HG02981 (cell line): ENCODE measurements around the gene ARHGAP33.
A peak's percentile ranks its signal among the peaks of the same experiment; 100 is the strongest.
"Not testable (repeated sequence)": the region's sequence is repeated elsewhere in the genome, so short reads cannot be mapped to it uniquely, and the experiment has no call there.

ENCODE experiments used
- ATAC-seq: cut with Tn5 transposase; IDR thresholded peaks from one replicate; pipeline ENCODE4 v1.9.1; 2021; ENCODE audit warnings: mild to moderate bottlenecking, moderate library complexity; ENCODE audit not compliant: unreplicated experiment

ARHGAP33 gene

GRCh38 chr19:35755550-35756376 lies 19.6 kb upstream of the ARHGAP33 start:
- ATAC-seq, result no peak

GRCh38 chr19:35756377-35757230 lies 18.8 kb upstream of the ARHGAP33 start, which contains the start of gene HSPB6:
Gene HSPB6 (minus strand): TSS chr19:35757029. CDS start chr19:35757008, 21 bp downstream.
- no peak for ATAC-seq

DNA sequence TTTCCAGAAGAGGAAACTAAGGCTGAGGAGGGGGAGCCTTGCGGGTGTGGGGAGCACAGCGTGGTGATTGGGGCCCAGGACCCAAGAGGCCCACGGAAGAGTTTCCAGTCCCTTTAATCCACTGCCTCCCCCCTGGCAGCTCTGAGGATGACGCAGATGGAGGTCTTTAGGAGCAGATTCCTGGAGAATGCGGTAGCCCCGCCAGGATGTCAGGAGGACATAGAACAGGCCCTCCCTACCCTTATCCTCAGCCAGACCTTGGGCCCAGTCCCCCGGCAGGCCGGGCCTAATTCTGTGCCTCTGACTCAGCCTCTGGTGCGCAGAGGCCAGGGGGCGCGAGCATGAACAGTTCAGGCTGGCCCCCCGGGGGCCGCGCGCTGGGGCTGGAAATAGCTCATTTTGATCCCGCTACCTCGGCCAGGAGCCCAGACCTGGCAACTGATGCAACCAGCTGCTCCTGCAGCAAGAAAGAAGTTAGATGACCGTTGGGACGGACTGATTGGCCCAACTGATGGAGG lies 18.1 kb upstream of the ARHGAP33 start:
- ATAC-seq, result no peak

- peak; percentile 98 for ATAC-seq
These were observed 17.4 kb upstream of the ARHGAP33 start, which contains the start of gene PROSER3 for GRCh38 chr19:35757749-35758608. Gene PROSER3 (plus strand): TSS chr19:35758176. CDS start chr19:35758216, 40 bp downstream.

- ATAC-seq, result no peak
These were observed 15.7 kb upstream of the ARHGAP33 start for GRCh38 chr19:35759697-35760096.

DNA sequence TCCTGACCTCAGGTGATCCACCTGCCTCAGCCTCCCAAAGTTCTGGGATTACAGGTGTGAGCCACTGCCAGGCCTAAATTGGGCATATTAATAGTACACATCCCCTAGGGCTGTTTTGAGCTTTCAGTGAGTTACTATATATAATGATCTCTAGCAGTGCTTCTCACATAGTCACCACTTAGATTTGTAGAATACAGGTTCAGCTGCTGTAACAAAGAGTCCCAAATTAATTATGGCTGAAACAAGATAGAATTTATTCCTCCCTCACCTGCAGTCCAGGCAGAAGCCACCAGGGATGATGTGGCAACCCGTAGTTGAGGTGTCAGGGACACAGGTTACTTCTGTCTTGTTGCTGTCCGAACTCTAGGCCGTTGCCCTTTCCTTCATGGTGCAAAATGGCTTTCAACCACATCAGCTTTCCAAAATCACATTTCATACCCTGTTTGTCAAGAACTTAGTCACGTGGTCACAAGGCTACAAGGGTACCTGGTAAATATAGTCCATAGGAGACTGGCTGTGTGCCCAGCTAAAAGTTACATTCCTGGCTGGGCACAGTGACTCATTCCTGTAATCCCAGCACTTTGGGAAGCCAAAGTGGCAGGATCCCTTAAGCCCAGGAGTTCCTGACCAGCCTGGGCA lies 14.5 kb upstream of the ARHGAP33 start:
- no peak for ATAC-seq

DNA sequence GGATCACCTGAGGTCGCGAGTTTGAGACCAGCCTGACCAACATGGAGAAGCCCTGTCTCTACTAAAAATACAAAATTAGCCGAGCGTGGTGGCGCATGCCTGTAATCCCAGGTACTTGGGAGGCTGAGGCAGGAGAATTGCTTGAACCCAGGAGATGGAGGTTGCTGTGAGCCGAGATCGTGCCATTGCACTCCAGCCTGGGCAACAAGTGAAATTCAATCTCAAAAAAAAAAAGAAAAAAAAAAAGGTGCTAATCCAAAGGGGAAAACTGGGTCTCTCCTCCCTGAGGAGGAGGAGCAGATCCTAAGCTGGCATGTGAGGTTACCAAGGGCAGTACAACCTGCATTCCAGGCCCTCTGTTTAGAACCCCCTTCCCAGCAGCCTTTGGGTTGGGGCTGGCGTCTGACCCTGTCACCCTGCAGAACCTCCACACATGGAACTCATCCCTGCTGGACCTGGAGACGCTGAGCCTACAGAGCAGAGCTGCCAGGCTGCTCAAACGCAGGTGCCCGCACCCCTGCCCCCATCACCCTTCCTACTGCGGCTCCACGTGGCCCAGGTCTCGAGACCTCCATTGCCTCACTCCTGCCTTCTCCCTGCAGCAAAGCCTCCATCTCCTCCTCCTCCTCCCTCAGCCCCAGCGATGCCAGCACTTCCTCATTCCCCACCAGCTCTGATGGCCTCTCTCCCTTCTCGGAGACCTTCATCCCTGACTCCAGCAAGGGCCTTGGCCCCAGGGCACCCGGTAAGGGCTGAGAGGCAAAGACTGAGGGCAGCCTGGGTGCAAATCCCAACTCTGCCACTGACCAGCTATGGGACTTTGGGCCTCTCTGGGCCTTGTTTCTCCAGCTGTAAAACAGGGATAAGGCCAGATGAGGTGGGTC lies 10.7 kb upstream of the ARHGAP33 start:
- no peak for ATAC-seq

GRCh38 chr19:35766571-35767104 lies 8.7 kb upstream of the ARHGAP33 start:
- no peak for ATAC-seq

DNA sequence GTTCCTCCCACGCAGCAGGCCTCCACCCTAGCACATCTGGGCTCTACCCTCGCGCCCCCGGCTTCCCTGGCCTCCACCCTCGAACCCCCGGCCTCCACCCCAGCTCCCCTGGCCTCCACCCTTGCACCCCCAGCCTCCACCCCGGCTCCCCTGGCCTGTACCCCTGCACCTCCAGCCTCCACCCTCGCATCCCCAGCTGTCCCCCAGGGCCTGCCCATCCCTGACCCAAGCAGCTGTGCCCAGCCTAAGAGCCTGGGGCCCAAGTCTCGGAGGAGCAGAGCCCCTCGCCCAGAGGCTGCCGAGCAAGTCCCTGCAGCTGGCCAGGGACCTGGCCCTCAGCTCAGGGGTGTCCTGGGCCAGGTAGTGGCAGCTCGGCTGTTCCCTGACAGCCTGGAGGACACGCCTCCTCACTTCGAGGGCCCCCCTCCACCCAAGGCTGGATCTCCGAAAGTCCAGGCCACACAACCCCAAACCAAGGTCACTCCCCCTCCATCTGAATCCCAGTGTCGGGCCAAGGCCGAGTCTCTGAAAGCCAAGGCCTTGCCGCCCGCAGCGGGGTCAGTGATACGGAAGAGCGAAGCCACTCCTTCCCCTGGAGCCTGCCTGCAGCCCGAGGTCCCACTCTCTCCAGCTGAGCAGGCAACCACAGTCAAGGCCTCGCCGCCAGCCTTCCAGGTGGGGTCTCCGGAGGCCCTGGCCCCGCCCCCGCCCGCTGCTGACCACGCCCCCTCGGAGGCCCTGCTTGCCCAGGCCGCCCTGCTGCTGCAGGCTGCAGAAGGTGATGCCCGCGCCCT lies 7.9 kb upstream of the ARHGAP33 start:
- no peak for ATAC-seq

DNA sequence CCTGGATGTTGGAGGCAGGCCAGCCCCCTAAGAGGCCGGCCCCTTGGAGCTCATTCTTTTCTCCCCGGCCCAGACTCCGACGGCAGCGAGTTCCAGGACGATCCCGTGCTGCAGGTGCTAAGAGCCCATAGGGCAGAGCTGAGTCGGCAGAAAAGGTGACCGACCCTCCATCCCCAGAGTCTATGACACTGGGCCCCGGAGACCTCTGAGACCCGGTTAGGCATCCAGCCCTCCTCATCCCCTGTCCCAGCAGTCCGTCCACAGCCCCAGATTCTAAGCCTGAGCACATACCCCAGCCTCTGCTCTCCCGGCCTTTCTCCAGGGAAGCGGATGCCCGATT lies 7.3 kb upstream of the ARHGAP33 start:
- no peak for ATAC-seq

DNA sequence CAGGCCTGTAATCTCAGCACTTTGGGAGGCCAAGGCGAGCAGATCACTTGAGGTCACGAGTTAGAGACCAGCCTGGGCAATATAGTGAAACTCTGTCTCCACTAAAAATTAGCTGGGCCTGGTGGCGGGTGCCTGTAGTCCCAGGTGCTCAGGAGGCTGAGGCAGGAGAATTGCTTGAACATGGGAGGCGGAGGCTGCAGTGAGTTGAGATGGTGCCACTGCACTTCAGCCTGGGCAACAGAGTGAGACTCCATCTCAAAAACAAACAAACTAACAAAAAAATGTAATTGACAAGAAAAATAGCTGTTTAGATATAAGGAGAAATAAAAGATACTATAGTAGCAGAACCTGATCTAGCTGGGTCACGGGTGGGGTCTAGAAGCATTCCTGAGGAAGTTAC lies 3.0 kb upstream of the ARHGAP33 start:
- ATAC-seq, result not testable (repeated sequence)

- no peak for ATAC-seq
These were observed 2.2 kb upstream of the ARHGAP33 start for GRCh38 chr19:35773020-35773806.

GRCh38 chr19:35774274-35775045 lies 904 bp upstream of the ARHGAP33 start:
- no peak for ATAC-seq

GRCh38 chr19:35775046-35775297 lies 392 bp upstream of the ARHGAP33 start:
- no peak for ATAC-seq

GRCh38 chr19:35776102-35776788 lies 881 bp downstream of the ARHGAP33 start:
- no peak for ATAC-seq

- no peak for ATAC-seq
These were observed 1.9 kb downstream of the ARHGAP33 start for GRCh38 chr19:35777086-35777841.
